Measurements from ENCODE around the gene AXDND1. TPM values are rescaled to one million over a fixed set of nuclear protein-coding genes. Genes with fewer than 3 reads are reported as not detected.

Gene AXDND1
- total RNA-seq, 1 donor from 2014 or later = not detected

Other genes starting within 250 kb of the AXDND1 start
- 9.5 and 11.4 TPM in 2 replicates for gene ABL2, start 136.3 kb upstream of the AXDND1 start, total RNA-seq
- 48.7 and 49.0 TPM in 2 replicates for gene SOAT1, start 72.2 kb upstream of the AXDND1 start, total RNA-seq
- not detected in 2 replicates for gene NPHS2, start 210.0 kb downstream of the AXDND1 start, total RNA-seq
- gene TDRD5, start 225.9 kb downstream of the AXDND1 start, total RNA-seq = not detected in 2 replicates